Prostate gland (tissue), 2 donors: ENCODE data around the gene CCDC69.

Experiments
- POLR2A ChIP-seq: fragments of 450-650 bp; IDR thresholded peaks from one replicate; pipeline ENCODE4 v1.6.1; 2016; ENCODE audit warnings: antibody characterized with exemption, mild to moderate bottlenecking
- TF ChIP-seq, protein P1 (sequence below), 4 experiments: fragments of 200-600 bp in 2 of 4; fragments of 450-650 bp in 2 of 4; sonication (generic) in 2 of 4; IDR thresholded peaks; 1 replicate in 3 of 4; 2 replicates in 1 of 4; pipeline ENCODE4 v1.5.1; 2016 to 2019; ENCODE audit warnings: antibody characterized with exemption in 4 of 4, mild to moderate bottlenecking in 2 of 4, moderate library complexity in 2 of 4

DNA sequence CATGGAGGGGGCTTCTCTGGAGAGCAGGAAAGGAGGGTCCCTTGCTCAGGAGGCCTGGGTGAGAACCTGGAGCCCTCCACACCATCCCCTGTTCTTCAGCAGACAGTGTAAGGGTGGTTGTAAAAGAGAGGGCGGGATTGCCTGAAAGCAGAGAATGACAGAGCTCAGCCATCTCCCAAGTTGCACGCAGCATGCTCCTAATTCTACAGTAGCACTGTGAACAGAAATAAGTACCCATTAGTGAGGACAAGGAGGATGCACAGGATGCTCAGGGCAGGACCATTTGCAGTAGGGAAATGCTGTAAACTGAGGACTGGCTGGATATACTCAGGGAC, 8.4 kb downstream of the CCDC69 start:
- TF ChIP-seq, protein P1, sequence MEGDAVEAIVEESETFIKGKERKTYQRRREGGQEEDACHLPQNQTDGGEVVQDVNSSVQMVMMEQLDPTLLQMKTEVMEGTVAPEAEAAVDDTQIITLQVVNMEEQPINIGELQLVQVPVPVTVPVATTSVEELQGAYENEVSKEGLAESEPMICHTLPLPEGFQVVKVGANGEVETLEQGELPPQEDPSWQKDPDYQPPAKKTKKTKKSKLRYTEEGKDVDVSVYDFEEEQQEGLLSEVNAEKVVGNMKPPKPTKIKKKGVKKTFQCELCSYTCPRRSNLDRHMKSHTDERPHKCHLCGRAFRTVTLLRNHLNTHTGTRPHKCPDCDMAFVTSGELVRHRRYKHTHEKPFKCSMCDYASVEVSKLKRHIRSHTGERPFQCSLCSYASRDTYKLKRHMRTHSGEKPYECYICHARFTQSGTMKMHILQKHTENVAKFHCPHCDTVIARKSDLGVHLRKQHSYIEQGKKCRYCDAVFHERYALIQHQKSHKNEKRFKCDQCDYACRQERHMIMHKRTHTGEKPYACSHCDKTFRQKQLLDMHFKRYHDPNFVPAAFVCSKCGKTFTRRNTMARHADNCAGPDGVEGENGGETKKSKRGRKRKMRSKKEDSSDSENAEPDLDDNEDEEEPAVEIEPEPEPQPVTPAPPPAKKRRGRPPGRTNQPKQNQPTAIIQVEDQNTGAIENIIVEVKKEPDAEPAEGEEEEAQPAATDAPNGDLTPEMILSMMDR (IDR thresholded peaks at IDR 0.05), result no peak
- TF ChIP-seq POLR2A, result no peak
